ENCODE data around the gene CAMK1D.

The CAMK1D gene

DNA sequence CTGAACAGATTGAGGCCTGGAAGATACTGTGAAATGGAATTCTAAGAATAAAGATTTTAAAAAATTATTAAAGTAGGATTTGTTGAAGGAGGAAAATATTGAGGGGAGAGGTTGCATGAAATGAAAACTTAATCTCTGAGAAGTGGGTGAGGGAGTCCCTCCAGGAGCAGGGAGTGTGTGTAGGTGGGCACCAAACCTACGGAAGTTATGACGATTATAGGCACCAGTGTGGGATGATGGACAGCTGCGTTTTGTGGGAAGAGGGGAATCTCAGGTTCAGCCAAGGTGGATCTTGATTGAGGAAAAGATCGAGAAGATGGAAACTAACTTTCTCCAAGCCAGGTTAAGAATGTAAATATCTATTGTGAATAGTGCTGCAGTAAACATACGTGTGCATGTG, 405.7 kb downstream of the CAMK1D start:
- DNase-seq (ENCODE audit: low read depth in 2 of 2) = no peak

DNA sequence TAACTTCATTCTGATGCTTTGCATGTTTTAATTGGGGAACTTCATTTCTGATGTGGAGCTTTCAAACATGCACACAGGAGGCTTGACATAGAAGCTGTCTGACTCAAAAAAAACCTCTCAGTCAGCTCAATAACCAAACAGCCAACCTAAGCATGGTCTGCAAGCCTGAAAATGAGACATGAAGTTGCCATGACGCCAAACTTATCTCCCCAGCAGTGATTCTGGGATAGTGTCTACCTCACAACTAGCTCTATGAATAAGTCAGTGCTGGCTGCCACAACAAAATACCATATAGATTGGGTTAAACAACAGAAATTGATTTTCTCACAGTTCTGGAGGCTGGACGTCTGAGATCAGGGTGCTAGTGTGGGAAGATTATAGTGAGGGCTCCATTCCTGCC, 408.0 kb downstream of the CAMK1D start:
- DNase-seq (ENCODE audit: low read depth in 2 of 2) = no peak

DNA sequence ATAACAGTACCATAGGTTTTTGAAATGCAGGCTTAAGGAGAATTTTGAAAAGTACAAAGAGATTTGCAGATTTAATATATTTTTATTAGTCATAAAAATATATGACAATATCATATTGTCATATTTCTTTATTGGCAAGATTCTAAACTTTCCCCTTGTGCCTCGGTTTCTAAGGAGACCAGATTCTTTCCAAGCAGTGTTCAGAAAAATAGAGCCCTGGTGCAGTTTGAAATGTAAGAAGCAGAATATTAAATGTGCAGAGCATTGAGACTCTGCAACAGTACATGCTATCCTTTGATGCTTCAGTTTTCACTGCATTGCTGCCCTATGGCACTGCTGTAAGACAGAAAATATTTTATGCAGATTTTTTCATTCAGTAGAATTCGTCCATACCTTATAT, 408.9 kb downstream of the CAMK1D start:
- DNase-seq (ENCODE audit: low read depth in 2 of 2) = no peak

DNA sequence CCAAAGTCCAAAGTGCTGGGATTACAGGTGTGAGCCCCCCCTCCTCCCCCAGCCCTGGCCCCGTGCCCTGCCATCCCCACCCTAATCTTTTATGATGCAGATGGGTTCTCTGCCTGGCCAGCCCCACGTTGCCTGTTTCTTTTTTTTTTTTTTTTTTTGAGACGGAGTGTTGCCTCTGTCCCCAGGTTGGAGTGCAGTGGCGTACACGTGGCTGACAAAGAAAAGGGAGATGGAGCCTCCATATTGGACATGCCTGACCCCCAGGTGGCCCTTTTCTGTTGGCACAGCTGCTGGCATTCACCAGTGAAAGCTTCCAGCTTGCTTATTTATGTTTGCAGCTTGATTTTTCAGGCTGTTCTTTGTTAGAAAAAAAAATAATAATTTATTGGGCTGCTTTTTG, 416.9 kb downstream of the CAMK1D start:
- DNase-seq (ENCODE audit: low read depth in 2 of 2) = no peak

DNA sequence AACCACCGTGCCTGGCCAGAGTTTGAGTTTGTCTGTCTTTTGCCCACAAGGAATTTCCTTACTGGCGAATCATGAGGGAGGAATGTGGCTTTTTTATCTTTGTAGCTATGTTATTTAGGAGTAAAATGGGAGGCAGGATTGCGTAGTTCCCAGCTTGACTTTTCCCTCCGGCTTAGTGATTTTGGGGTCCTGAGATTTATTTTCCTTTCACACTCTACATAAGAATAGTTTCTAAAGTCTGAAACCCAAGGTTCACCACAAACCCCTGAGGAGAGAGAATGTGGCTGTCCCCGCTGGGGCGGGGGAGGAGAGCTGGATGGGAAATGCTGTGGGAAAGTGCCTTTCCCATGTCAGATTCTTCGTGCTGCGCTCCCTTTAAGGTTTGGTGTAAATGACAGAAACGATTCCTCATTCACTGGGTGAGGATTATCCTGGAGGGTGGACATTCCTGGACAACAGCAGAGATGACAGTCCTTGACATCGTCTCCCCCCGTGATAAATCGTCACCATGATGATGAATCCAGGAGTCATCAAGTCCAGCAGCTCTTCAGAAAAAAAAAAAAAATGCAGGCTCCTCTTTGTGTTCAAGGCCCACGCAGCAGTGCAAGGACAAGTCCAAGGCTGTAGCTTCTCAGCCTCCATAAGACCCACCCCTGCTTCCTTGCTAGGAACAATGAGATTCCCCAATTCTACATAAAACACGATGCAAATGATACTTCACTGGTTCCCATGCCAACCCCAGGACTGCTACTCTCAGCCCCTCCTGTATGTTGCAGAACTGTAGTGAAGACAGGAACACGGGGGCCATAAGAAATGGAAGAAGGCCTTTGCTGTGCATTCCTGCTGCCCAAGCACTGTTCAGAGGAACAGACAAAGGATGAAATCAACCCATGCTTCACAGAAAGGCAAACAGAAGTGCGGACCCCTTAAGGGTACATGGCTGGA, 419.1 kb downstream of the CAMK1D start:
- no peak for DNase-seq (ENCODE audit: low read depth in 2 of 2)

DNA sequence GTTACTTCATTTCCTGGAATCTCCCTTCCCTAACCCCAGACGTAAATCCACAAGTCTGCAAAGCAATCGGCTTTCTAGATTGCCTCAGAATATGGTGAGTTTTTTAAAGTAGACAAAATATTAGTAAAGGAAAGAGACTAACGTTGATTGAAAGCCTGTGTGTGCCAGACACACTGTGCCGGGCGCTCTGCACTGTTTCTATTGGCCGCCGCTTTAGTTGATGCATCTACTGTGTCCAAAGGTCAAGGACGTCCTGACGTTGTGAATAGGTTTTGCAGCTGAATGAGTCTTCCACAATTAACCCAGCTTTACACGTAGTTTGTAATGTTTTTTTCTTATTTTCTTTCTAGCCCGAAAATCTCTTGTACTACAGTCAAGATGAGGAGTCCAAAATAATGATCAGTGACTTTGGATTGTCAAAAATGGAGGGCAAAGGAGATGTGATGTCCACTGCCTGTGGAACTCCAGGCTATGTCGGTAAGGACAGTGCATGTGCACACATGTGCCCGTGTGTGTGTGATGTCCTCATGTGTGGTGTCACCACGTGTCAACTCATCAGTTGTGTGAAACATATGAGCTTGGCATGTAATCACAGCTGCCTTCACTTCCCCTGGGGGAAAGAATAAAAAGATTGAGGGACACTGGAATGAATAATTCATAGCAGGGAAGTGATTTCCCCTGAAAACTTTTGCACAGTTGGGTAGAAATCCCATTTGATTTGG, 420.1 kb downstream of the CAMK1D start:
- DNase-seq (ENCODE audit: low read depth in 2 of 2) = no peak

DNA sequence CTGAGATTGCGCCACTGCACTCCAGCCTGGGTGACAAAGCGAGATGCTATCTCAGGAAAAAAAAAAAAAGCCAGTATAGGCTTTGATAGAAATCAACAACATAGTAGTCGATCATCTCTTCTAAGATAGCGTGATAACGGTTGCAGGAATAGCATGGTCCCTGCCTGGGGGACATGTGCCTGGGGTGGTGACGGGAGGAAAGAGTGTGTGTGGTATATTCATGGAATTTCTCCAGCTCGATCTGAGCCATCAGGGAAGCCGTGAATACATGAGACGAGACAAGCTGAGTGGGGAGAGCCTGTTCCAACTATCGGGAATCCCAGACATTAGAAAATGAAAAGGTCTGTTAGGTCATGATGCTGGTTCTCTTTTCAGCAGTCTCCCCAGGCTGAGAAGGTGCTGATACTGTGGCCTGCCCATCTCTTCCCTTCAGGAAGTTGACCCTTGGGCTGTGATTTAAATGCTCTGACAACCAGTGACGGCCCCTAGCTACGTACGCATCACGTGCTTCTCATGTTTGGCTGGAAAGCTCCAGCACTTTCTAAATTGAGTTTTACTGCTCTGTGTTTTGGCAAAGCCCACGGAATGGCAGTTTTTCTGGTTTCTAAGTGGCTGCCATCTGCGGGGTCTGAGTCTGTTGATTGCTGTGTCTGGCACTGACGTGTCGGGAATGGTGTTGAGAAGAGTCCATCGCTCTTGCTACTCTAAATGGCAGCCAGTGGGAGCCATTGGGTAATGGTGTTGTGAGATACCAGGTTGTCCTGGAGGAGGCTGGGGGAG, 422.8 kb downstream of the CAMK1D start:
- DNase-seq (ENCODE audit: low read depth in 2 of 2) = no peak

DNA sequence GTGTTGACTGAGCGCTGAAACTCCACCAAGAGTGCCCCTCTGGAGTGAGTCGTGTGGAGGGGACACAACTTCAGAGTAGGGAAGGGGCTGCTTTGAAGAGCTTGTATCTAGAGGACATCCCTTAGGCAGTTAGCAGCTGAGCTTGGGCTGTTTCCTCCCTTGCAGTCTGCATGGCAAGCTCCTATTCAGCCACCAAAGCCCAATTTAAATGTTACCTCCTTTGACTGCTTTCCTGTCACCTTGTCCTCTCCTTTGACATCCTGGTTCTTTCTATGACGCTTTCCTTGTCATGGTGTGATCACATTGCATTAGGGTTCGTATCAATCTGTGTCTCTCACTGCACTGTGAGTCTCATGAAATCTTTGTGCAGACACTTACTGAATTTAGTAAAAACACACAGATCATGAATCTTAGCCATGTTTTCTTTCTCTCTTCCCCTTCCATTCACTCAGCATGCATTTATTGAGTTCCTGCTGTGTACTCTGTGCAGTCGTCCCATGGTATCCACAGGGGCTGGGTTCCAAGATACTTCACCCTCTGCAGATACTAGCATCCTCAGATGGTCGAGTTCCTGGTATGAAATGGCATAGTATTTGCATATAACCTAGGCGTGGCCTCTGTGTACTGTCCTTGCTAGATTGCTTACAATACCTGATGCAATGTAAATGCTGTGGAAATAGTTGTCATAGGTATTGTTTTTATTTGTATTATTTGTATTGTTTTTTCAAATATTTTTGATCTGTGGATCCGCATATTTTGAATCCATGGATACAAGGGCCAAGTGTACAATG, 423.6 kb downstream of the CAMK1D start:
- DNase-seq (ENCODE audit: low read depth in 2 of 2) = no peak

DNA sequence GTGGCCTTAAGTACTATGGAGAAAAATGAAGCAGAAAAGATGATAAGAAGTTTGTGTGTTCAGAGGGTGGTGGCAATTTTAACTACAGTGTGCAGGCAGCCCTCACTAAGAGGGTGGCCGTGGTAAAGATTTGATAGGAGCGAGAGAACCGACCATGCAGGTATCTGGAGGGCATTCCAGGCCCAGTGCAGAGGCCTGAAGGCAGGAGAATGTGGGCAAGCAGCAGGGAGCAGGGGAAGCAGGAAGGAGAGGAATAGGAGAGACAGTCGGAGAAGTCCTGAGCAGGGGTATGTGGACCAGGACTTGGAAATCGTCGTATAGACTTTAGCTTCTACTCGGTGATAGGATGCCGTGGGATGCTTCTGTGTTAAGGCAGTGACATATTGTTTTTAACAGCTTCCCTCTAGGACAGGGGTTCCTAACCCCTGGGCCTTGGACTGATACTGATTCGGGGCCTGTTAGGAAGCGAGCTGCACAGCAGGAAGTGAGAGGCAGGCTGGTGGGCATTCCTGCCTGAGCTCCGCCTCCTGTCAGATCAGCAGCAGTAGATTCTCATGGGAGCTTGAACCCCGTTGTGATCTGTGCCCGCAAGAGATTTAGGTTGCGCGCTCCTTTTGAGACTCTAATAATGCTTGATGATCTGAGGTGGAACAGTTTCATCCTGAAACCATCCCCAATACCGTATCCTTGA, 425.0 kb downstream of the CAMK1D start:
- DNase-seq (ENCODE audit: low read depth in 2 of 2) = no peak

DNA sequence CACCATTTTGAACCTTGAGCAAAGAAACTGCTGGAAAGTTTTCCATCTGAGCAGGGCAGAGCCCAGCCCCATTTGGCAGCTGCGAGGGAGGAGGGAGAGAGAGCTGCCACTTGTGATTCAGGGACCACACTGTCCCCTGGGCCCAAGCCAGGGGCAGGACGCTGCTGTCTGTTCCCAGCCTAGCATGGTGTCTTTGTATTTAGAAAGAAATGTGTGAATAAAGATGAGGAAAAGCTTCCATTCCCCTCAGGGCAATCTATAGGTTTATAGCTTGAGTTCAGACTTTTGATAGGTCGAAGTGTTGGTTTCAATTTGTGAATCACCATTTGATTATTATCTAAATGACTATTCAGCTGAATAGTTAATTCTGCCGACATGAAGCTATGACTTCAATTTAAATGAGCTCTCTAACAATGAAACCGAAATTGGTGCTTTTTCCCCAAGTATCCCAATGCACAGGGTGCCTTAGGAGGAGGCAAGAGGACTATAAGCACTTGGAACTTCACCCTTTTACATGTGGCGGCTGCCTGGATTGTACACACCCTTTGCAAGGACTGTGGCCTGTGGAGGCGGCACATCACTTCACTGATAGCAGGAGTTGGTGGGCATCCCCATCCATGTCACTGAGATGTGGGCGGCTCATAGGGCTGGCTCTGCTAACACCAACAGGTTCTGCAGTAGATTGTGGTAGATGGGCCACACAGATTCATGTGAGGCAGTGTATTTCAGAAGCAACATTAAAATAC, 428.7 kb downstream of the CAMK1D start:
- no peak for DNase-seq (ENCODE audit: low read depth in 2 of 2)

DNA sequence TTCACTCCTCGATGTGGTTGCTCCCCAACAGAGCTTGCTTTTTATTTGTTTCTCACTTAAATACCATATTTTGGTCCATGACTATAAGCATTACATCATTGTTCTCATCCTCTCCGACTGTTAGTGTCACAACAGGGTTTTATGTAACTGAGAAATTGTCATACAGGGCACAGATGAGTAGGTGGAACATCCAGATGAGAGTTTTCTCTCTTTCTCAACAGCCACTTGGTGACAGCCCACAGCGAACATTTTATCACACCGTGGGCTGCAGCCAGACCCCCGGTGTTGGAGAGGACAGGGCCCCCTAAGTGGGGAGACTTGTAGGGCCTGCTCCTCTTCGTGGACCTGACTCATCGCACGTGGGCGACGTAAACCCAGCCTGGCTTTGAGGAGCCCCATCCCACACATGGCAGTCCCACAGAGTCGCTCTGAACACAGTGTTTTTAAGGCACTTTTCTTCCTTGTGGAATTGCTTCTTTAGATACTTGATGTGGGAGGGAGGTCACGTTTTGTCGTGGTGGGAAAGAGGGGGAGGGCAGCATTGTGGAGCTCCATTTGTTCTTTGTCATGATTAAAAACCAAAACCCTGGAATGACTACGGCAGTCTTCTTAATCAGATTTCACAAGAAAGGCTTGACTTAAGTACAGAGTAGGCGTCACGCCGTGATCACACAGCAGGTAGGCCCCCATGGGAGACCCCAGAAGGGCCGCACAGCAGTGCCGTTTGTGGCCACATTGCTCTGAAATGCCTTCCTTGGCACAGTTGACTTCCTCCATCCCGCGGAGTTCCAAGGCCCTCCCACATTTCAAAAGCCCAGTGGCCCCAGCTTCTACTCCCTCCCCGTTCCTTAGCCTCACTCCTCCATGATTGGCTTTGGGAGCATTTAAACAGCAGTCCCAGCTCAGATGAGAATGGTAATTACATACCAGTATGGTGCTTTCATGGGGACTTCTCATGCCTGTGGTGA, 431.6 kb downstream of the CAMK1D start:
- no peak for DNase-seq (ENCODE audit: low read depth in 2 of 2)

DNA sequence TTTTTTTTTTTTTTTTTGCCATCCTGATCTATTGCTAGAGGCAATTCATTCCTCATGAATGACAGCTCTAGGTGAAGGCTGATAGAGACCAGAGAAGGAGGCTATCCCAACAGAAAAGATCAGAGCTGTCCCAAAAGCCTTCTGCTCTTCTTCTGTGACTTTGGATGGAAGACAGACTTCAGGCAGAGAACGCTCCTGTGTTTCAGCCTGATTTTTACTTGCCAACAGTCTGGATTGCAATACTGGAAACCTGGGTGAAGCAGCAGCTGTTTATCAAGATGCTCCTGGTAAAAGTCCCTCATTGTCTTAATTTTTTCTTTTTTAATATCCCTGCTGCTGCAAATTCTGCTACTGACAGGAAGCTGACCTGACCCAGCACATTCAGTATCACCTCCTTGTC, 432.6 kb downstream of the CAMK1D start:
- no peak for DNase-seq (ENCODE audit: low read depth in 2 of 2)

DNA sequence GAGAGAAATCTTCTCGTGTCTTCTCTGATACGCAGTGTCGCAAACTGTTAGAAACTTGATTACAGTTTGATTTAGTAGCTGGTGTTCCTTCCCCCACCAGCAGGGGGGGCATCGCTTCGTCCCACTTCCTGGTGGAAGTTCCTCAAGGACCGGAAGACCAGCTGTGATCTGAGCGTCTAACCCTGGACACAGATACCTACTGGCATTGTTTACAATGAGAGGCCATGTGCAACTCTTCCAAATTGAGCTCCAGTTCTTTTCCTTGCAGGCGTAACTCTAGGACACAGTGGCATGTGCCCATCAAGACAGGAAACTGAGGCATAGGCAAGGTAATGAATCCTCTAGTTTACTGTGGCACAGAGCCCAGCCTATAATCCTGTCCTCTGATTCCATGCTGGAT, 433.2 kb downstream of the CAMK1D start:
- peak; percentile 23 to 38 for DNase-seq (ENCODE audit: low read depth in 2 of 2)

DNA sequence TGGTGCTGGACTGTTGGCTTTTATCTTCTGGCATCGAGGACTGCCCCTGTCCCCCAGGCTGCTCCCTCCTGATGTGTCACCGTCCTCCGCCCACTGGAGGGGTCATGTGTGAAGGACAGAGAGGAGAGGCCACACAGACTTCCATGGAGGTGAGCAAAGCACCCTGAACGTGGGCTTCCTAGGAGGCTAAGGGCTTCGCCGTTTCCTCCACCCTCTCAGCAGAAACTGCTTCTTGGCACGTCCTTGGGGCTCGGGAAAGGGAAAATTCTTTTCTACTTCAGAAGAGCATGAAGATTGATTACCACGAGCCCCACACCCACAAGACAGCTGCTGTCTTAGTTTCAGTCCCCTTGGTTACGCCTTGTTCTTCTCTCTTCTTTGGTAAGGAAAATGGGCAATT, 433.9 kb downstream of the CAMK1D start:
- DNase-seq (ENCODE audit: low read depth in 2 of 2) = no peak

DNA sequence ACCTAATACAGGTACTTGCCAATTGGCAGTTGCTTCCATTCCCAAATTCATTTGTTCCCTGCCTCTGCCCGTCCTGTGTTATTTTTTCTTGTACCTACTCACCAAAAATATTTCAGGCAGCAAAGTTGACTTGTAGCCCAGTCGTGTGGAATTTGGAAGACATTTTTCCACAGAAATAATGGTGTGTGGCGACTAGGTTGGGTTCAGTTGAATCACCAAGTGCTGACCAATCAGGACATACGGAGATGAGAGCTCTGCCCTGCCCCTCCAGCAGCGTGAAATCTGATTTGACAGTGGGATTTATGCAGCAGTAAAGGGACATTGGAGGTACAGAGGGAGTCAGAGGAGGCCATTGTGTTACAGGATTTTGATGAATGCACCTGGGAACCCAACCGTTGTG, 435.3 kb downstream of the CAMK1D start:
- DNase-seq (ENCODE audit: low read depth in 2 of 2) = no peak

DNA sequence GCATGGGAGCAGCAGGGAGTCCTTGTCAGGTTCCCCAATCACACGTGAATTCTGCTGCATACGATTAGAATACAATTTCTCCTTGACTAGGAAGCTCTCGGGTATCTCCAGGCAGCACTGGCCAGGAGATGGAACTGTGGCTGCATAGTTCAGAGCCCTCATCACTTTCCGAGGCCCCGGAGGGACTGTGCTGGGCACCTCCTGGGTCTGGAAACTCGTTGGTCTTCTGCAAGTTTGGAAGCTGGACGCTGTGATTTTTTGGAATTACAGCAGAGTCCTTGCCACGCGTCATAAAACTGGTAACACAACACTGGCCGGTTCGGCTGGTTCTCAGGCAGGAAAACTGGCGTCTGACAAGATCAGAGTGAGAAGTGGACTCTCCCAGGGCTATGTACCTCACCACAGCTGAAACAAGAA, 436.1 kb downstream of the CAMK1D start:
- no peak for DNase-seq (ENCODE audit: low read depth in 2 of 2)

DNA sequence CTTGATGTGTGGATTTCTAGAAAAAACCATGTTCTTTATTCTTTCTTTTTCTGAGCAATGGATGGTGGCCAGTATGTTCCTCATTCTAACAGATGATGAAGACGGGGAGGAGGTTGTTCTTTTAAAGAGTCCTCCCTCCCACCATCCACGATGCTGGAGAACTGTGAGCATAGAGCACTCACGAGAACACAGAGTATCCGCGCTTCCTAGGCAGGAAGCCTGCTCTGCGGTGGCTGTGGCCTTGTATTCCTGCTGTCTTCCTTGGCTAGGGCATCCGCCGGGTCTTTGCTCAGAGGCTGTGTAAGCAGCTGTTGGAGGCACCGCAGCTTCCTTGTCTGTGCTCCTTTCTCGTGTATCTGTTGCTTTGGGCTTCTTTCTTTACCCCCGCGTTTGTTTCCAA, 437.9 kb downstream of the CAMK1D start:
- DNase-seq (ENCODE audit: low read depth in 2 of 2) = no peak

DNA sequence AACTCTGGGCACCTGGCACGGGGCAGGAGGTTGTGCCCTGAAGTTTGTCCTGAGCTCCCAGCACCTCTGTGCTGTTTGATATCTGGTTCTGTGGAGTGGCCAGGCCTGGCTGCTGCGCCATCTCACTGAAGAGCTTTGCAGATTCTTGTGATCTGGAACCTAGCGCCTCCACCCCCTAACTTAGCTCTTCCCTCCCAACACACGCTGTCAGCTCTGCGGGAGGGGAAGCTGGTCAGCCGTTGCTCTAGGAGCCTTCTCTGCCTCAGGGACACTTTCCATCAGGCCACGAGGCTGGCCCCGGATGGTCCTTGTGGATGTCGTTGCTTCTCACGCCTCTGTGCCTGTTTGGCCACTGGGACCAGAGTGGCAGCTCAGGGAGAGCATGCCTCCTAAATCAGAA, 438.9 kb downstream of the CAMK1D start:
- DNase-seq (ENCODE audit: low read depth in 2 of 2) = no peak

DNA sequence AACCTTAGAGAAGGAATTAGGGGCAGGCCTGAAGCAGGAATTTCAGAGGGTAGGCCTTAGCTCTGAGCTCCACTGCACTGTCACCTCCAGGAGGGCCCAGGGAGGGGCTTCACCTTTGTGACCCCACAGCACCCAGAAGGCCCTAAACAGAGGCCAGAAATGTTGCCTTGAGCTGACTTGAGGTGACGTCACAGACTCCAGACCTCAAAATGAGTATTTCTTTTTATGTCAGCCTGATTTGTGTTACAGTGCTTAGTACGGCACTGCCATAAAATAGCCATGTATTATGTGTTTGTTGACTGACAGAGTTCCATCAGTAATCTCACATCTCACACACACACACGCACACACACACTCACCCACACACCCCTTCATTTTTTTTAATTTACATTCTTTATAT, 440.9 kb downstream of the CAMK1D start:
- no peak for DNase-seq (ENCODE audit: low read depth in 2 of 2)

All from activated CD4-positive, alpha-beta T cell treated with anti-CD3 and anti-CD28 coated beads for 24 hours (primary cell).